K562 (cell line): ENCODE data around the gene EPHA1. TPM values are rescaled to one million over a fixed set of nuclear protein-coding genes. Genes with fewer than 3 reads are reported as not detected.

Experiments used
- ATAC-seq: fragments of 200-7000 bp; cut with Tn5 transposase; 3 replicates; pipeline ENCODE4 v1.9.1; 2020; ENCODE audit warnings: moderate library complexity
- BruUV-seq: library from RNA; stranded (reverse); fragments of 400-500 nt; replicated peaks from 2 replicates; lab custom pipeline; 2021; lab: Mats Ljungman, UMichigan
- CTCF ChIA-PET: fragments of 300-600 bp; formaldehyde crosslinking; extraction: SDS; loops from one replicate; lab custom pipeline; 2021; ENCODE audit warnings: low intra/inter-chr PET ratio; lab: Yijun Ruan, JAX
- POLR2A ChIA-PET: fragments of 300-600, 350-650 bp; sonication (Branson Sonifier 250); formaldehyde crosslinking; extraction: SDS; loops from one replicate; lab custom pipeline; 2021; ENCODE audit warnings: antibody characterized with exemption, inconsistent platforms; lab: Yijun Ruan, JAX
- DNase-seq, 4 experiments: peaks; one replicate each; pipeline versions ENCODE4 v3.0.0 to v3.0.0-alpha.2; 2011 to 2018; ENCODE audit warnings: low spot score in 3 of 4, mixed read lengths in 3 of 4; ENCODE audit errors: extremely low read depth in 1 of 4
- FAIRE-seq: peaks from 2 replicates; lab custom pipeline; 2011; peaks lifted over from hg19 to GRCh38; lab: Jason Lieb, UNC
- H2AFZ ChIP-seq: 2 replicates; pipeline ENCODE4 v1.6.0; 2011; ENCODE audit warnings: low read depth, low read length, control low read depth, inconsistent platforms
- H3K27ac ChIP-seq: fragments of 200-600 bp; 3 replicates; pipeline ENCODE4 v1.8.0; 2011; ENCODE audit warnings: low read depth, mild to moderate bottlenecking, control low read depth, inconsistent platforms, low read length, moderate library complexity, mixed read lengths; ENCODE audit errors: extremely low read depth
- H3K27me3 ChIP-seq, 2 experiments: fragments of 300-600 bp in 1 of 2; 2 replicates in 1 of 2; 3 replicates in 1 of 2; pipeline versions ENCODE4 v1.6.0 to v1.8.0; 2011; ENCODE audit warnings: inconsistent platforms in 2 of 2, low read length in 2 of 2, mild to moderate bottlenecking in 1 of 2, mixed read lengths in 1 of 2, moderate library complexity in 1 of 2; ENCODE audit not compliant: control insufficient read depth in 2 of 2, insufficient read depth in 2 of 2
- H3K36me3 ChIP-seq: fragments of 300-600 bp; 3 replicates; pipeline ENCODE4 v1.8.0; 2011; ENCODE audit warnings: mild to moderate bottlenecking, low read length, inconsistent platforms; ENCODE audit not compliant: control insufficient read depth, insufficient read depth
- H3K4me1 ChIP-seq, 2 experiments: fragments of 200-600 bp in 1 of 2; replicated peaks in 1 of 2; 2 replicates in 1 of 2; 3 replicates in 1 of 2; pipeline versions ENCODE4 v1.5.1 to v1.8.0; 2011; ENCODE audit warnings: inconsistent platforms in 2 of 2, low read length in 2 of 2, mild to moderate bottlenecking in 1 of 2, mixed read lengths in 1 of 2, moderate library complexity in 1 of 2; ENCODE audit not compliant: control insufficient read depth in 2 of 2, insufficient read depth in 2 of 2
- H3K4me2 ChIP-seq: 2 replicates; pipeline ENCODE4 v1.6.1; 2011; ENCODE audit warnings: low read length, control low read depth, inconsistent platforms, mixed read lengths; ENCODE audit not compliant: insufficient read depth
- H3K4me3 ChIP-seq: fragments of 200-600 bp; sonication (generic), shearing (Covaris generic); 2 replicates; pipeline ENCODE4 v1.5.1; 2016; ENCODE audit warnings: control low read depth, inconsistent platforms
- H3K79me2 ChIP-seq: fragments of 200-600 bp; 3 replicates; pipeline ENCODE4 v1.8.0; 2011; ENCODE audit warnings: low read length, inconsistent platforms; ENCODE audit not compliant: control insufficient read depth, insufficient read depth
- H3K9ac ChIP-seq, 2 experiments: 2 replicates each; pipeline versions ENCODE4 v1.6.0 to v1.6.1; 2011; ENCODE audit warnings: low read depth in 2 of 2, low read length in 2 of 2, control low read depth in 1 of 2, inconsistent platforms in 1 of 2, mild to moderate bottlenecking in 1 of 2, mixed read lengths in 1 of 2; ENCODE audit not compliant: insufficient read depth in 1 of 2
- H3K9me1 ChIP-seq: one replicate; pipeline ENCODE4 v1.6.0; 2011; ENCODE audit warnings: inconsistent platforms, mild to moderate bottlenecking, low read length, moderate library complexity; ENCODE audit not compliant: control insufficient read depth, insufficient read depth
- H3K9me3 ChIP-seq: replicated peaks from 2 replicates; pipeline ENCODE4 v1.5.1; 2011; ENCODE audit warnings: low read depth, low read length, inconsistent platforms; ENCODE audit not compliant: control insufficient read depth, insufficient read depth
- H4K20me1 ChIP-seq: replicated peaks from 2 replicates; pipeline ENCODE4 v1.6.1; 2011; ENCODE audit warnings: low read length, inconsistent platforms, mixed read lengths; ENCODE audit not compliant: control insufficient read depth, insufficient read depth
- CBFA2T2 ChIP-seq: fragments of 450-650 bp; conservative IDR thresholded peaks from 2 replicates; pipeline ENCODE4 v1.6.1; 2017; ENCODE audit warnings: mild to moderate bottlenecking
- CBFA2T3 ChIP-seq: fragments of 450-650 bp; IDR thresholded peaks from 2 replicates; pipeline ENCODE4 v1.6.1; 2017
- FOXA3 ChIP-seq, 2 experiments: fragments of 450-650 bp in 1 of 2; sonication (generic) in 1 of 2; formaldehyde crosslinking; IDR thresholded peaks in 1 of 2; conservative IDR thresholded peaks in 1 of 2; 2 replicates each; pipeline versions ENCODE4 v1.4.0 to v1.8.0; 2020 to 2022; ENCODE audit warnings: mild to moderate bottlenecking in 2 of 2, missing genetic modification reagents in 1 of 2
- GTF2E2 ChIP-seq: fragments of 200-800 bp; sonication (Bioruptor generic); IDR thresholded peaks from 2 replicates; pipeline ENCODE4 v1.6.1; 2016; ENCODE audit warnings: missing genetic modification characterization, missing compliant biosample characterization
- KLF1 ChIP-seq: fragments of 450-650 bp; IDR thresholded peaks from 2 replicates; pipeline ENCODE4 v1.6.1; 2016; ENCODE audit warnings: missing genetic modification characterization, missing compliant biosample characterization
- MTA3 ChIP-seq: fragments of 450-650 bp; formaldehyde crosslinking; IDR thresholded peaks from 2 replicates; pipeline ENCODE4 v1.6.1; 2017; ENCODE audit warnings: mild to moderate bottlenecking, borderline replicate concordance
- NCOA6 ChIP-seq: fragments of 450-650 bp; IDR thresholded peaks from 2 replicates; pipeline ENCODE4 v1.6.1; 2017; ENCODE audit warnings: mild to moderate bottlenecking
- NCOR1 ChIP-seq: fragments of 450-650 bp; IDR thresholded peaks from 2 replicates; pipeline ENCODE4 v1.6.1; 2016; ENCODE audit warnings: mild to moderate bottlenecking, moderate library complexity
- PBX2 ChIP-seq, 2 experiments: IDR thresholded peaks in 1 of 2; conservative IDR thresholded peaks in 1 of 2; 2 replicates each; pipeline ENCODE4 v1.6.1; 2016; ENCODE audit warnings: low read depth in 2 of 2, mild to moderate bottlenecking in 1 of 2, missing compliant biosample characterization in 1 of 2, missing genetic modification characterization in 1 of 2, moderate library complexity in 1 of 2
- RNF2 ChIP-seq: sonication (generic); IDR thresholded peaks from 2 replicates; pipeline ENCODE4 v1.6.1; 2016
- SMAD4 ChIP-seq: fragments of 250-450 bp; sonication (Bioruptor Pico); conservative IDR thresholded peaks from 2 replicates; pipeline ENCODE4 v1.8.0; 2021; ENCODE audit warnings: inconsistent platforms, mild to moderate bottlenecking, moderate library complexity
- SNRNP70 ChIP-seq: fragments of 200-400 bp; formaldehyde crosslinking; optimal IDR thresholded peaks from 2 replicates; pipeline ENCODE3; 2017; ENCODE audit warnings: low read depth, low read length
- TCF3 ChIP-seq: sonication (generic); formaldehyde crosslinking; IDR thresholded peaks from 2 replicates; pipeline ENCODE4 v1.4.0; 2020; ENCODE audit warnings: mild to moderate bottlenecking, missing genetic modification reagents
- TCFL5 ChIP-seq: fragments of 250-450 bp; sonication (Bioruptor Pico); conservative IDR thresholded peaks from 2 replicates; pipeline ENCODE4 v1.6.1; 2021; ENCODE audit warnings: mild to moderate bottlenecking, moderate library complexity, matching md5 sums
- ZEB2 ChIP-seq: fragments of 450-650 bp; IDR thresholded peaks from 2 replicates; pipeline ENCODE4 v1.6.1; 2016
- ZNF551 ChIP-seq: fragments of 250-450 bp; sonication (Bioruptor Pico); IDR thresholded peaks from 2 replicates; pipeline ENCODE4 v1.5.0; 2021; ENCODE audit warnings: mild to moderate bottlenecking, moderate library complexity
- WGBS: fragments of 100-300 bp; shearing (Covaris generic); methylation state at CpG from one replicate; pipeline ENCODE4 v1.1.6; 2016; ENCODE audit warnings: low coverage, mixed read lengths; ENCODE audit not compliant: insufficient coverage; ENCODE audit errors: missing lambda C conversion rate; 5-methylcytosine and 5-hydroxymethylcytosine counted together
- in situ Hi-C: fragments of 300-500 bp; cut with MboI; formaldehyde crosslinking; loops from 4 replicates; pipeline ENCODE4 v1.15.0; 2018; ENCODE audit warnings: inconsistent platforms, mixed read lengths
- intact Hi-C: fragments of 100-400 bp; cut with micrococcal nuclease; formaldehyde crosslinking; loops from 2 replicates; pipeline ENCODE4 v1.14.2; 2022
- polyA plus RNA-seq, 8 experiments: library from polyadenylated mRNA; depleted of rRNA in 4 of 8; stranded (reverse) in 5 of 8; unstranded in 3 of 8; fragments of >200 nt; fragmentation: Nextera tagmentation in 2 of 8; fragmentation: Illumina TruSeq in 1 of 8; extraction: Ambion mirVana in 2 of 8; extraction: Trizol in 1 of 8; gene quantifications; 2 replicates each; pipeline versions ENCODE4 v1.2.1 to v1.2.3, GENCODE V29; 2011 to 2014; ENCODE audit warnings: inconsistent platforms in 1 of 8, missing spikeins in 1 of 8
- total RNA-seq, 7 experiments: library from RNA; depleted of rRNA in 6 of 7; stranded (reverse); fragments of >200 nt in 6 of 7; fragmentation: Illumina TruSeq in 2 of 7; extraction: Trizol in 2 of 7; gene quantifications; 2 replicates each; pipeline versions ENCODE4 v1.2.1 to v1.2.3, GENCODE V29; 2011 to 2021; ENCODE audit warnings: low replicate concordance in 1 of 7
- TF ChIP-seq, protein P1 (sequence below): fragments of 450-650 bp; IDR thresholded peaks from 2 replicates; pipeline ENCODE4 v1.6.1; 2017; ENCODE audit warnings: antibody characterized with exemption, mild to moderate bottlenecking

Gene EPHA1
- total and polyA plus RNA-seq, 9 of the 15 experiments (the other 6 are each of a cell fraction or from before 2014, with no cell fraction given) = 0.22 to 0.57 (median 0.32) TPM; not detected in 6

GRCh38 chr7:143426479-143427142 is 18.0 kb upstream of the EPHA1 start:
- CTCF ChIA-PET = no interaction called here
- DNase-seq = peak; percentile 54 to 92 (median 72)
- peak; percentile 96 for FAIRE-seq
- Histone ChIP-seq H3K9me3 (peaks cover 6% of the 10 kb centered on the region; the same call in 1 of the 2 replicates), H3K4me1 (peaks cover 7 to 14% of the 10 kb centered on the region in 2 experiments; a peak in 4 of 5 replicates), H3K27me3 (no peaks in the 10 kb centered on the region), H3K4me2 (peak overlapping the region; percentile 20), H3K4me3 (peak overlapping the region; percentile 1; the same call in 1 of the 2 replicates), H3K9ac (no peak overlapping the region), H4K20me1 (no peaks in the 10 kb centered on the region), H3K79me2 (no peaks in the 10 kb centered on the region), H3K36me3 (no peaks in the 10 kb centered on the region), H3K9me1 (no peaks in the 10 kb centered on the region), H2AFZ (peak overlapping the region; percentile 77), H3K27ac (peak overlapping the region; percentile 41; the same call in 2 of the 3 replicates)
- BruUV-seq = no TSS peak
- intact Hi-C loops (no loop called here), in situ Hi-C loops (no loop called here)
- WGBS = 3% methylated on average over 2 of the region's 2 CpGs
- POLR2A ChIA-PET = interaction anchor here (0.5 to 1.5 kb wide), 8 partner anchors 10 to 157 kb away, joined by 3 to 6 read pairs (median 3); no protein-coding TSS in a partner anchor
- ATAC-seq = peak; percentile 98
- TF ChIP-seq TCFL5 (no peak), ZNF551 (CRISPR knock-in tag) (no peak), ZEB2 (0 out of 2 replicates have a peak, but pooled peaks have one; percentile 39), MTA3 (peak; percentile 53; the same call in 1 of the 2 replicates), GTF2E2 (no peak), SMAD4 (CRISPR knock-in tag) (peak; percentile 66; the same call in 1 of the 2 replicates), SNRNP70 (no peak), CBFA2T3 (peak; percentile 92), CBFA2T2 (peak; percentile 83), KLF1 (tag) (no peak), FOXA3 (CRISPR knock-in tag; conservative IDR thresholded peaks at IDR 0.05 in 1 of 2, IDR thresholded peaks at IDR 0.05 in 1 of 2) (no peak), NCOA6 (no peak), RNF2 (no peak), TCF3 (CRISPR knock-in tag) (peak; percentile 78), NCOR1 (peak; percentile 89), PBX2 (CRISPR knock-in tag; IDR thresholded peaks at IDR 0.05; ENCODE audit: low read depth) (no peak), PBX2 (tag; conservative IDR thresholded peaks at IDR 0.05; ENCODE audit: low read depth) (no peak)
- TF ChIP-seq, protein P1, sequence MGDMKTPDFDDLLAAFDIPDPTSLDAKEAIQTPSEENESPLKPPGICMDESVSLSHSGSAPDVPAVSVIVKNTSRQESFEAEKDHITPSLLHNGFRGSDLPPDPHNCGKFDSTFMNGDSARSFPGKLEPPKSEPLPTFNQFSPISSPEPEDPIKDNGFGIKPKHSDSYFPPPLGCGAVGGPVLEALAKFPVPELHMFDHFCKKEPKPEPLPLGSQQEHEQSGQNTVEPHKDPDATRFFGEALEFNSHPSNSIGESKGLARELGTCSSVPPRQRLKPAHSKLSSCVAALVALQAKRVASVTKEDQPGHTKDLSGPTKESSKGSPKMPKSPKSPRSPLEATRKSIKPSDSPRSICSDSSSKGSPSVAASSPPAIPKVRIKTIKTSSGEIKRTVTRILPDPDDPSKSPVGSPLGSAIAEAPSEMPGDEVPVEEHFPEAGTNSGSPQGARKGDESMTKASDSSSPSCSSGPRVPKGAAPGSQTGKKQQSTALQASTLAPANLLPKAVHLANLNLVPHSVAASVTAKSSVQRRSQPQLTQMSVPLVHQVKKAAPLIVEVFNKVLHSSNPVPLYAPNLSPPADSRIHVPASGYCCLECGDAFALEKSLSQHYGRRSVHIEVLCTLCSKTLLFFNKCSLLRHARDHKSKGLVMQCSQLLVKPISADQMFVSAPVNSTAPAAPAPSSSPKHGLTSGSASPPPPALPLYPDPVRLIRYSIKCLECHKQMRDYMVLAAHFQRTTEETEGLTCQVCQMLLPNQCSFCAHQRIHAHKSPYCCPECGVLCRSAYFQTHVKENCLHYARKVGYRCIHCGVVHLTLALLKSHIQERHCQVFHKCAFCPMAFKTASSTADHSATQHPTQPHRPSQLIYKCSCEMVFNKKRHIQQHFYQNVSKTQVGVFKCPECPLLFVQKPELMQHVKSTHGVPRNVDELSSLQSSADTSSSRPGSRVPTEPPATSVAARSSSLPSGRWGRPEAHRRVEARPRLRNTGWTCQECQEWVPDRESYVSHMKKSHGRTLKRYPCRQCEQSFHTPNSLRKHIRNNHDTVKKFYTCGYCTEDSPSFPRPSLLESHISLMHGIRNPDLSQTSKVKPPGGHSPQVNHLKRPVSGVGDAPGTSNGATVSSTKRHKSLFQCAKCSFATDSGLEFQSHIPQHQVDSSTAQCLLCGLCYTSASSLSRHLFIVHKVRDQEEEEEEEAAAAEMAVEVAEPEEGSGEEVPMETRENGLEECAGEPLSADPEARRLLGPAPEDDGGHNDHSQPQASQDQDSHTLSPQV = no peak
